Liver (tissue), 9 donors: ENCODE measurements around the gene LDLRAD4. TPM values are rescaled to one million over a fixed set of nuclear protein-coding genes. Genes with fewer than 3 reads are reported as not detected.

Experiments
- DNase-seq: peaks from one replicate; pipeline ENCODE4 v3.0.0-alpha.2; 2017; ENCODE audit warnings: low spot score
- H3K27ac ChIP-seq, 2 donors: one replicate each; pipeline ENCODE4 v1.7.0; 2013; ENCODE audit warnings: inconsistent platforms in 2 of 2, low read length in 2 of 2, control low read depth in 1 of 2, low read depth in 1 of 2, mild to moderate bottlenecking in 1 of 2
- H3K27me3 ChIP-seq, 4 donors: one replicate each; pipeline versions ENCODE4 v1.6.1 to v1.7.0; 2013; ENCODE audit warnings: low read length in 3 of 4, inconsistent platforms in 1 of 4, mild to moderate bottlenecking in 1 of 4, moderate library complexity in 1 of 4; ENCODE audit not compliant: control insufficient read depth in 4 of 4, insufficient read depth in 4 of 4
- H3K36me3 ChIP-seq, 4 donors: one replicate each; pipeline versions ENCODE4 v1.6.1 to v1.7.0; 2013; ENCODE audit warnings: low read length in 3 of 4, mild to moderate bottlenecking in 3 of 4, low read depth in 1 of 4, moderate library complexity in 1 of 4; ENCODE audit not compliant: control insufficient read depth in 4 of 4, insufficient read depth in 3 of 4
- H3K4me1 ChIP-seq, 4 donors: one replicate each; pipeline versions ENCODE4 v1.6.1 to v1.7.0; 2013; ENCODE audit warnings: low read length in 3 of 4, mild to moderate bottlenecking in 3 of 4, moderate library complexity in 1 of 4; ENCODE audit not compliant: control insufficient read depth in 4 of 4, insufficient read depth in 4 of 4
- H3K4me3 ChIP-seq, 3 donors: one replicate each; pipeline versions ENCODE4 v1.6.1 to v1.7.0; 2013; ENCODE audit warnings: low read length in 3 of 3, control low read depth in 1 of 3, low read depth in 1 of 3, mild to moderate bottlenecking in 1 of 3
- H3K9ac ChIP-seq, 2 donors: one replicate each; pipeline ENCODE4 v1.7.0; 2013; ENCODE audit warnings: low read length in 2 of 2, mild to moderate bottlenecking in 2 of 2, moderate library complexity in 2 of 2, control low read depth in 1 of 2, low read depth in 1 of 2
- H3K9me3 ChIP-seq, 4 donors: one replicate each; pipeline versions ENCODE4 v1.6.1 to v1.7.0; 2013; ENCODE audit warnings: low read length in 3 of 4; ENCODE audit not compliant: control insufficient read depth in 4 of 4
- EGR1 ChIP-seq, 2 donors: IDR thresholded peaks; 2 replicates each; pipeline ENCODE4 v1.6.1; 2016 to 2018; ENCODE audit warnings: antibody characterized with exemption in 2 of 2, low read depth in 2 of 2
- FOXA1 ChIP-seq: IDR thresholded peaks from 2 replicates; pipeline ENCODE4 v1.6.1; 2016; ENCODE audit warnings: antibody characterized with exemption
- FOXA2 ChIP-seq: IDR thresholded peaks from 2 replicates; pipeline ENCODE4 v1.6.1; 2016; ENCODE audit warnings: antibody characterized with exemption
- GABPA ChIP-seq, 2 donors: IDR thresholded peaks in 1 of 2; conservative IDR thresholded peaks in 1 of 2; 2 replicates each; pipeline ENCODE4 v1.6.1; 2016; ENCODE audit warnings: antibody characterized with exemption in 2 of 2, mild to moderate bottlenecking in 1 of 2, moderate library complexity in 1 of 2
- HNF4A ChIP-seq, 2 donors: conservative IDR thresholded peaks; 2 replicates each; pipeline ENCODE4 v1.6.1; 2016; ENCODE audit warnings: antibody characterized with exemption in 2 of 2, mild to moderate bottlenecking in 2 of 2
- HNF4G ChIP-seq: IDR thresholded peaks from 2 replicates; pipeline ENCODE4 v1.6.1; 2016; ENCODE audit warnings: antibody characterized with exemption
- JUND ChIP-seq, 2 donors: IDR thresholded peaks; 2 replicates each; pipeline ENCODE4 v1.6.1; 2016; ENCODE audit warnings: antibody characterized with exemption in 2 of 2
- NR2F2 ChIP-seq: IDR thresholded peaks from 2 replicates; pipeline ENCODE4 v1.6.1; 2016; ENCODE audit warnings: antibody characterized with exemption
- RAD21 ChIP-seq, 2 donors: IDR thresholded peaks; 2 replicates each; pipeline ENCODE4 v1.6.1; 2016; ENCODE audit warnings: antibody characterized with exemption in 2 of 2, mild to moderate bottlenecking in 2 of 2
- RXRA ChIP-seq, 2 donors: IDR thresholded peaks; 2 replicates each; pipeline ENCODE4 v1.6.1; 2017 to 2018; ENCODE audit warnings: antibody characterized with exemption in 2 of 2, mild to moderate bottlenecking in 1 of 2
- SP1 ChIP-seq: IDR thresholded peaks from 2 replicates; pipeline ENCODE4 v1.6.1; 2018; ENCODE audit warnings: antibody characterized with exemption, mild to moderate bottlenecking
- YY1 ChIP-seq: IDR thresholded peaks from 2 replicates; pipeline ENCODE4 v1.6.1; 2016; ENCODE audit warnings: antibody characterized with exemption, mild to moderate bottlenecking
- WGBS: extraction: QIAGEN DNeasy Blood & Tissue Kit; methylation state at CpG from one replicate; pipeline ENCODE4 v1.1.7; 2013; 5-methylcytosine and 5-hydroxymethylcytosine counted together
- polyA plus RNA-seq, 2 donors: library from polyadenylated mRNA; stranded (reverse) in 1 of 2; unstranded in 1 of 2; fragments of 200-250 nt in 1 of 2; fragments of >200 nt in 1 of 2; fragmentation: Nextera tagmentation in 1 of 2; extraction: Ambion mirVana in 1 of 2; gene quantifications; one replicate each; pipeline versions ENCODE4 v1.2.1 to v1.2.3, GENCODE V29; 2013 to 2015
- total RNA-seq, 2 donors: library from RNA; depleted of rRNA; stranded (reverse); fragments of >200 nt; gene quantifications; one replicate each; pipeline ENCODE4 v1.2.3, GENCODE V29; 2014
- TF ChIP-seq, protein P1 (sequence below): IDR thresholded peaks from 2 replicates; pipeline ENCODE4 v1.6.1; 2016; ENCODE audit warnings: antibody characterized with exemption
- TF ChIP-seq, protein P2 (sequence below): IDR thresholded peaks from 2 replicates; pipeline ENCODE4 v1.6.1; 2016; ENCODE audit warnings: antibody characterized with exemption
- TF ChIP-seq, protein P3 (sequence below): IDR thresholded peaks from 2 replicates; pipeline ENCODE4 v1.6.1; 2016; ENCODE audit warnings: antibody characterized with exemption
- TF ChIP-seq, protein P4 (sequence below): IDR thresholded peaks from 2 replicates; pipeline ENCODE4 v1.6.1; 2016; ENCODE audit warnings: antibody characterized with exemption, mild to moderate bottlenecking
- donor health status: healthy.
- donor health status: healthy.
- donor health status: healthy.
- donor health status: healthy.
- donor health status: healthy.

The LDLRAD4 gene
- total and polyA plus RNA-seq, 4 donors = 4.8 to 41.7 (median 12.7) TPM

DNA sequence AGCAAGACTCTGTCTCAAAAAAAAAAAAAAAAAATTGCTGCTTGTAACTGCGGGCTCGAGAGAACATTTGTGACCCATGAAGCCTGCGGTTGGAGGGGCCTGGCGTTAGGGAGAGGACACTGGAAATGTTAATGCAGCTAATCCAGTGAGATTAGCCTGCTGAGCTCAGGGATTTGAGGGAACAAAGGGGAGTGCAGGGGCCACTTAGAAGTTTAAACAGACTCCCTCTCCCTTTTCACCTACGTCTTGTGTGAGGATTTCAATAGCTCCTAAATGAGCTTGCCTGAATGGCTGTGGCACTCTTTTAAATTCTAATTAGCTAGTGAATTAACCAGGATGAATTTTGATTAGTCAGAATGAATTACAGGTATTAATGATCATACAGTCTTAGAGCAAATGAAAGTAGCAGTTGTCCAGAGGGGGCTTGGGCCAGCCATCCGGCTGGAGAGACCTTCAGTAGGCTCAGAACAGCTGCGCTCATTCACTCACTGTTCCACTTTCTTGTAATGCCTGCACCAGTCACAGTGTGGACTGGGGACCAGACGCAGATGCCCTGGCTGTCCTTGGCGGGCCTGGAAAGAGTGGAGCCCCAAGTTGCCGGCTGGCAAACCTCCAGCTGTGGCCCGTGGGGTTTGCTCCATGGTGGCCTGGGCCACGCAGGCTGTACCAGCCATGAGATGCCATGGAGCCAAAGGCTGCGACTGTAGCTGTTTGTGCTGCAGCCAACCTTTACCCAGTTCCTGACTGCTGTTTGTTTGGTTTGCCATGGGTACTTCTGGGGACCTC lies 20.8 kb downstream of the LDLRAD4 start:
- peaks cover 0 to 3% (median 0%) of the 10 kb centered on the region in 4 donors for H3K4me1 ChIP-seq
- WGBS = 88% methylated on average over 13 of the region's 13 CpGs
- H3K36me3 ChIP-seq = no peaks in the 10 kb centered on the region
- no peaks in the 10 kb centered on the region for H3K9me3 ChIP-seq
- H3K27me3 ChIP-seq = no peaks in the 10 kb centered on the region
- DNase-seq = no peak
- TF ChIP-seq SP1 = no peak
- TF ChIP-seq HNF4A (conservative IDR thresholded peaks at IDR 0.05) = no peak
- no peak for TF ChIP-seq RXRA (IDR thresholded peaks at IDR 0.05)
- no peak for TF ChIP-seq GABPA (IDR thresholded peaks at IDR 0.05 in 1 of 2, conservative IDR thresholded peaks at IDR 0.05 in 1 of 2)
- no peak overlapping the region for H3K27ac ChIP-seq
- H3K4me3 ChIP-seq = no peak overlapping the region
- no peak overlapping the region for H3K9ac ChIP-seq

DNA sequence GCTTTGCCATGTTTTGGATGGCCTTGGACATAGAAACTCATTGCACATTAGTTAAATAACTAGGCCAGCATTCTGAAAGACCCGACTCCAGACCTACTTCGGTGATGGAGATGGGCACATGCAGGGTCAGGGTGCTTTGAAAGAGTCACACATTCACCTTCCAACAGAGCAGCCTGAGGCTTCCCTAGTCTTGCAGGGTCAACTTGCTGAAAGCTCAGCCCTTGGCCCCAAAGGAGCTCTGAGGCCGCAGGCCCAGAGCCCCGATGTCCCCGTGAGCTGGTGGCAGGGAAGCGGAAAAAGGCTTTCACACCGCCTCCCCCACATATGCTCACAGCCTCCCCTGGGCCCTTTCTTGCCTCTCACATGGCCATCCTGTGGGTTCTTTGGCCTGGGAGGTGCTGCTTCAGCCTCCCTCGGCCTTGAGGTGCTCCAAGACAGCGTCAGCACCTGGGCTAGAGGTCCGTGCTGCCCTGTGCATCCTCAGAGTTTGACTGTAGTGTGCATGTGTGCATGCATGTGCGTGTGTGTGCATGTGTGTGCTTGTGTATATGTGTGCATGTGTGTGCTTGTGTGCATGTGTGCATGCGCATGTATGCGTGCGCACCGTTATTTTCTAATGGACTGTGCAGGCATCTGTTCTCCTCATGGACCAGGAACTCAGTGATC lies 21.6 kb downstream of the LDLRAD4 start:
- no peaks in the 10 kb centered on the region for H3K27me3 ChIP-seq
- H3K4me1 ChIP-seq = peaks cover 0 to 4% (median 1%) of the 10 kb centered on the region in 4 donors
- H3K4me3 ChIP-seq = no peak overlapping the region
- TF ChIP-seq JUND (IDR thresholded peaks at IDR 0.05) (no peak), RXRA (IDR thresholded peaks at IDR 0.05) (no peak), SP1 (no peak), RAD21 (IDR thresholded peaks at IDR 0.05) (no peak), HNF4A (conservative IDR thresholded peaks at IDR 0.05) (no peak), NR2F2 (no peak), HNF4G (no peak), FOXA2 (no peak), YY1 (no peak), GABPA (IDR thresholded peaks at IDR 0.05 in 1 of 2, conservative IDR thresholded peaks at IDR 0.05 in 1 of 2) (no peak), EGR1 (IDR thresholded peaks at IDR 0.05; ENCODE audit: low read depth in 2 of 2) (no peak), FOXA1 (no peak)
- TF ChIP-seq, protein P1, sequence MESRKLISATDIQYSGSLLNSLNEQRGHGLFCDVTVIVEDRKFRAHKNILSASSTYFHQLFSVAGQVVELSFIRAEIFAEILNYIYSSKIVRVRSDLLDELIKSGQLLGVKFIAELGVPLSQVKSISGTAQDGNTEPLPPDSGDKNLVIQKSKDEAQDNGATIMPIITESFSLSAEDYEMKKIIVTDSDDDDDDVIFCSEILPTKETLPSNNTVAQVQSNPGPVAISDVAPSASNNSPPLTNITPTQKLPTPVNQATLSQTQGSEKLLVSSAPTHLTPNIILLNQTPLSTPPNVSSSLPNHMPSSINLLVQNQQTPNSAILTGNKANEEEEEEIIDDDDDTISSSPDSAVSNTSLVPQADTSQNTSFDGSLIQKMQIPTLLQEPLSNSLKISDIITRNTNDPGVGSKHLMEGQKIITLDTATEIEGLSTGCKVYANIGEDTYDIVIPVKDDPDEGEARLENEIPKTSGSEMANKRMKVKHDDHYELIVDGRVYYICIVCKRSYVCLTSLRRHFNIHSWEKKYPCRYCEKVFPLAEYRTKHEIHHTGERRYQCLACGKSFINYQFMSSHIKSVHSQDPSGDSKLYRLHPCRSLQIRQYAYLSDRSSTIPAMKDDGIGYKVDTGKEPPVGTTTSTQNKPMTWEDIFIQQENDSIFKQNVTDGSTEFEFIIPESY = no peak
- TF ChIP-seq, protein P2, sequence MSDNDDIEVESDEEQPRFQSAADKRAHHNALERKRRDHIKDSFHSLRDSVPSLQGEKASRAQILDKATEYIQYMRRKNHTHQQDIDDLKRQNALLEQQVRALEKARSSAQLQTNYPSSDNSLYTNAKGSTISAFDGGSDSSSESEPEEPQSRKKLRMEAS = no peak
- TF ChIP-seq, protein P3, sequence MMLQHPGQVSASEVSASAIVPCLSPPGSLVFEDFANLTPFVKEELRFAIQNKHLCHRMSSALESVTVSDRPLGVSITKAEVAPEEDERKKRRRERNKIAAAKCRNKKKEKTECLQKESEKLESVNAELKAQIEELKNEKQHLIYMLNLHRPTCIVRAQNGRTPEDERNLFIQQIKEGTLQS = no peak
- TF ChIP-seq, protein P4, sequence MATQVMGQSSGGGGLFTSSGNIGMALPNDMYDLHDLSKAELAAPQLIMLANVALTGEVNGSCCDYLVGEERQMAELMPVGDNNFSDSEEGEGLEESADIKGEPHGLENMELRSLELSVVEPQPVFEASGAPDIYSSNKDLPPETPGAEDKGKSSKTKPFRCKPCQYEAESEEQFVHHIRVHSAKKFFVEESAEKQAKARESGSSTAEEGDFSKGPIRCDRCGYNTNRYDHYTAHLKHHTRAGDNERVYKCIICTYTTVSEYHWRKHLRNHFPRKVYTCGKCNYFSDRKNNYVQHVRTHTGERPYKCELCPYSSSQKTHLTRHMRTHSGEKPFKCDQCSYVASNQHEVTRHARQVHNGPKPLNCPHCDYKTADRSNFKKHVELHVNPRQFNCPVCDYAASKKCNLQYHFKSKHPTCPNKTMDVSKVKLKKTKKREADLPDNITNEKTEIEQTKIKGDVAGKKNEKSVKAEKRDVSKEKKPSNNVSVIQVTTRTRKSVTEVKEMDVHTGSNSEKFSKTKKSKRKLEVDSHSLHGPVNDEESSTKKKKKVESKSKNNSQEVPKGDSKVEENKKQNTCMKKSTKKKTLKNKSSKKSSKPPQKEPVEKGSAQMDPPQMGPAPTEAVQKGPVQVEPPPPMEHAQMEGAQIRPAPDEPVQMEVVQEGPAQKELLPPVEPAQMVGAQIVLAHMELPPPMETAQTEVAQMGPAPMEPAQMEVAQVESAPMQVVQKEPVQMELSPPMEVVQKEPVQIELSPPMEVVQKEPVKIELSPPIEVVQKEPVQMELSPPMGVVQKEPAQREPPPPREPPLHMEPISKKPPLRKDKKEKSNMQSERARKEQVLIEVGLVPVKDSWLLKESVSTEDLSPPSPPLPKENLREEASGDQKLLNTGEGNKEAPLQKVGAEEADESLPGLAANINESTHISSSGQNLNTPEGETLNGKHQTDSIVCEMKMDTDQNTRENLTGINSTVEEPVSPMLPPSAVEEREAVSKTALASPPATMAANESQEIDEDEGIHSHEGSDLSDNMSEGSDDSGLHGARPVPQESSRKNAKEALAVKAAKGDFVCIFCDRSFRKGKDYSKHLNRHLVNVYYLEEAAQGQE = no peak
- WGBS = 94% methylated on average over 15 of the region's 15 CpGs
- no peak overlapping the region for H3K27ac ChIP-seq
- no peak for DNase-seq
- no peaks in the 10 kb centered on the region for H3K36me3 ChIP-seq
- H3K9ac ChIP-seq = no peak overlapping the region
- no peaks in the 10 kb centered on the region for H3K9me3 ChIP-seq
